Caco-2 (cell line): ENCODE results near the gene THTPA. TPM values are rescaled to one million over a fixed set of nuclear protein-coding genes. Genes with fewer than 3 reads are reported as not detected.

Source experiments
- BruUV-seq: library from RNA; stranded (reverse); fragments of 400-500 nt; replicated peaks from 2 replicates; lab custom pipeline; 2021; lab: Mats Ljungman, UMichigan
- CTCF ChIA-PET: fragments of 300-600 bp; sonication (Branson Sonifier 250); formaldehyde crosslinking; loops from one replicate; lab custom pipeline; 2022; ENCODE audit warnings: antibody characterized with exemption; lab: Charles Lee
- POLR2A ChIA-PET: fragments of 300-600 bp; sonication (Branson Sonifier 250); formaldehyde crosslinking; loops from one replicate; lab custom pipeline; 2022; ENCODE audit warnings: antibody characterized with exemption; lab: Charles Lee
- DNase-seq, 2 experiments: peaks; one replicate each; pipeline versions ENCODE4 v3.0.0 to v3.0.0-alpha.2; 2020 to 2022
- H3K27me3 ChIP-seq: replicated peaks from 2 replicates; pipeline ENCODE4 v1.6.0; 2011; ENCODE audit warnings: low read length; ENCODE audit not compliant: control insufficient read depth, insufficient read depth
- H3K36me3 ChIP-seq: 2 replicates; pipeline ENCODE4 v1.5.1; 2011; ENCODE audit warnings: low read length; ENCODE audit not compliant: control insufficient read depth, insufficient read depth
- H3K4me1 ChIP-seq: fragments of 250-450 bp; sonication (Bioruptor Pico); 2 replicates; pipeline ENCODE4 v1.5.1; 2020; ENCODE audit warnings: mild to moderate bottlenecking
- H3K4me3 ChIP-seq: 2 replicates; pipeline ENCODE4 v1.5.1; 2011; ENCODE audit warnings: low read depth, mild to moderate bottlenecking, control low read depth, low read length
- H3K9me3 ChIP-seq: fragments of 250-450 bp; sonication (Bioruptor Pico); 2 replicates; pipeline ENCODE4 v1.5.1; 2020; ENCODE audit warnings: mild to moderate bottlenecking, moderate library complexity
- H3K27ac Mint-ChIP-seq: one replicate; pipeline ENCODE4 v1.8.0; 2022; ENCODE audit warnings: mixed read lengths; ENCODE audit not compliant: unreplicated experiment
- H3K27me3 Mint-ChIP-seq: one replicate; pipeline ENCODE4 v1.8.0; 2022; ENCODE audit warnings: mixed read lengths; ENCODE audit not compliant: insufficient read depth, unreplicated experiment
- H3K36me3 Mint-ChIP-seq: one replicate; pipeline ENCODE4 v1.8.0; 2022; ENCODE audit warnings: mild to moderate bottlenecking, mixed read lengths; ENCODE audit not compliant: insufficient read depth, unreplicated experiment
- H3K4me1 Mint-ChIP-seq: one replicate; pipeline ENCODE4 v1.8.0; 2022; ENCODE audit warnings: low read depth, mixed read lengths; ENCODE audit not compliant: unreplicated experiment
- H3K4me3 Mint-ChIP-seq: one replicate; pipeline ENCODE4 v1.8.0; 2022; ENCODE audit warnings: mild to moderate bottlenecking, moderate library complexity, mixed read lengths; ENCODE audit not compliant: unreplicated experiment
- H3K9me3 Mint-ChIP-seq: one replicate; pipeline ENCODE4 v1.8.0; 2022; ENCODE audit warnings: mixed read lengths; ENCODE audit not compliant: unreplicated experiment
- intact Hi-C: fragments of 100-400 bp; cut with micrococcal nuclease; formaldehyde crosslinking; loops from one replicate; pipeline ENCODE4 v1.10.0; 2022; ENCODE audit not compliant: unreplicated experiment
- total RNA-seq: library from RNA; stranded (reverse); gene quantifications from 2 replicates; pipeline ENCODE4 v1.2.3, GENCODE V29; 2022
- TF ChIP-seq, protein P1 (sequence below), 2 experiments: fragments of 200-600 bp in 1 of 2; IDR thresholded peaks; 1 replicate in 1 of 2; 2 replicates in 1 of 2; pipeline versions ENCODE4 v1.5.1 to v1.8.0; 2011 to 2022; ENCODE audit warnings: antibody characterized with exemption in 1 of 2, control low read depth in 1 of 2, inconsistent platforms in 1 of 2, low read depth in 1 of 2, low read length in 1 of 2, mild to moderate bottlenecking in 1 of 2, moderate library complexity in 1 of 2; ENCODE audit not compliant: insufficient read depth in 1 of 2, severe bottlenecking in 1 of 2, unreplicated experiment in 1 of 2

Gene THTPA
- total RNA-seq, 1 experiment from 2014 or later: 9.3 TPM

DNA sequence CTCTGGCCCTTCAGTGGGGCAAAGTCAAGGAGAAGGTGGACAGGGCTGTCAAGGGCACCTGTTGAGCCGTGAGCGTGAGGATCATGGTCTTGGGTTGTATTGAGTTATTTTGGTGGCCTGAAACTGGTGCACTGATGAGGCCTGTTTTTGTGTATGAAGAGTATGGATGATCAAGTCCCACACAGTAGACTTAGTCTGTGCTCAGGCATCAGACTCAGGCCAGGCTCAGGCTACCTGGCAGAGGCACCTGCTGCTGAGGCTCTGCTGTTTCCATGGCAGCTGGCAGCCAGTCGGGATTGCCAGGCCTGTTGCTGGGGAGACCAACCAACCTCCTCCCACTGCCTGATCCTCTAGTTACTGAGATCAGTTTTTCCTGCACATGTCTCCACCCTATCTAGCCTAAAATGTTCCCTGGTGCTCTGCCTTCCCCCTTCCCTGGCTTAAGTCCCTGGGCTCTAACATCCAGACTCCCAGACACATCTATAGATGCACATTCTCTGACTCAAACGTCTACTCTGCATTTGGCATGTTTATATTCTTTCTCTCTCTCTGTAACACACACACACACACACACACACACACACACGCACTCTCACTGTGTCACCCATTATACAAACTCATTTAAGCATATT lies 17.4 kb downstream of the THTPA start:
- H3K27me3 ChIP-seq: no peaks in the 10 kb centered on the region
- H3K4me3 ChIP-seq: no peak overlapping the region
- Mint-ChIP-seq H3K36me3 (no peaks in the 10 kb centered on the region), H3K4me3 (no peak overlapping the region), H3K27ac (no peak overlapping the region), H3K27me3 (peaks cover 7% of the 10 kb centered on the region), H3K4me1 (peaks cover 7% of the 10 kb centered on the region), H3K9me3 (no peaks in the 10 kb centered on the region)
- TF ChIP-seq, protein P1, sequence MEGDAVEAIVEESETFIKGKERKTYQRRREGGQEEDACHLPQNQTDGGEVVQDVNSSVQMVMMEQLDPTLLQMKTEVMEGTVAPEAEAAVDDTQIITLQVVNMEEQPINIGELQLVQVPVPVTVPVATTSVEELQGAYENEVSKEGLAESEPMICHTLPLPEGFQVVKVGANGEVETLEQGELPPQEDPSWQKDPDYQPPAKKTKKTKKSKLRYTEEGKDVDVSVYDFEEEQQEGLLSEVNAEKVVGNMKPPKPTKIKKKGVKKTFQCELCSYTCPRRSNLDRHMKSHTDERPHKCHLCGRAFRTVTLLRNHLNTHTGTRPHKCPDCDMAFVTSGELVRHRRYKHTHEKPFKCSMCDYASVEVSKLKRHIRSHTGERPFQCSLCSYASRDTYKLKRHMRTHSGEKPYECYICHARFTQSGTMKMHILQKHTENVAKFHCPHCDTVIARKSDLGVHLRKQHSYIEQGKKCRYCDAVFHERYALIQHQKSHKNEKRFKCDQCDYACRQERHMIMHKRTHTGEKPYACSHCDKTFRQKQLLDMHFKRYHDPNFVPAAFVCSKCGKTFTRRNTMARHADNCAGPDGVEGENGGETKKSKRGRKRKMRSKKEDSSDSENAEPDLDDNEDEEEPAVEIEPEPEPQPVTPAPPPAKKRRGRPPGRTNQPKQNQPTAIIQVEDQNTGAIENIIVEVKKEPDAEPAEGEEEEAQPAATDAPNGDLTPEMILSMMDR (IDR thresholded peaks at IDR 0.05; ENCODE audit: insufficient read depth in 1 of 2, low read depth in 1 of 2, low read length in 1 of 2, severe bottlenecking in 1 of 2, unreplicated experiment in 1 of 2): no peak
- ChIA-PET CTCF (no interaction called here), POLR2A (no interaction called here)
- H3K4me1 ChIP-seq: peaks cover 2% of the 10 kb centered on the region; the same call in 1 of the 2 replicates
- H3K9me3 ChIP-seq: no peaks in the 10 kb centered on the region
- BruUV-seq: no TSS peak
- H3K36me3 ChIP-seq: no peaks in the 10 kb centered on the region
- intact Hi-C loops: no loop called here
- DNase-seq: no peak

DNA sequence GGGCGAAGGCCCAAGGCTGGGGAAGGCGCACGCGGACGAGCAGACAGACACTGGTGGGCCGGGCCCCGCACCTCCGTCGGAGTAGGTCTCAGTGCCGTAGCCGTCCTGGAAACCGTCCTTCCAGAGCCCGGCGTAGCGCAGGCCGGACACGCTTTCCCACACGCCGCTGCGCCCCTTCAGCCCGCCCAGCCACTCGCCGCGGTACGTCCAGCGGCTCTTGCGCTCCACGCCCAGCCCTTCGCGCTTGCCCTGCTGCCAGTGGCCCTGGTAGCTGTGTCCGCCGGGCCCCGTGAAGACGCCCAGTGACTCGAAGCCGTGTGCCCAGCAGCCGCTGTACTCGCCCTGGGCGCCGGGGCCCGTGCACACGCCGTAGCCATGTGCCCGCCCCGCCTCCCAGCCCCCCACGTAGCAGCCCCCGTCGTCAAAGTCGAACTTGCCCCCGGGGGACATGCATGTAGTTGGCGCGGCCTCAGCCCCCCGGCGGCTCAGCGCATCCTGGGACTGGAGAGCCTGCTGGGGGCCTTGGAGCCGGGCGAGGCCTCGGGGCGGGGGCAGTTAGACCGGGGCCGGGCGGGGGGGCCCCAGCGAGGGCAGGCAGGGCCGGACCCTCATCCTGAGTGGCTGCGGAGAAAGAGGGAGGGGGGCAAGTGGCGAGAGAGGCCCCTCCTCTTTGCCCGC lies 21.1 kb downstream of the THTPA start:
- no peak overlapping the region for H3K4me3 Mint-ChIP-seq
- no peak for DNase-seq

DNA sequence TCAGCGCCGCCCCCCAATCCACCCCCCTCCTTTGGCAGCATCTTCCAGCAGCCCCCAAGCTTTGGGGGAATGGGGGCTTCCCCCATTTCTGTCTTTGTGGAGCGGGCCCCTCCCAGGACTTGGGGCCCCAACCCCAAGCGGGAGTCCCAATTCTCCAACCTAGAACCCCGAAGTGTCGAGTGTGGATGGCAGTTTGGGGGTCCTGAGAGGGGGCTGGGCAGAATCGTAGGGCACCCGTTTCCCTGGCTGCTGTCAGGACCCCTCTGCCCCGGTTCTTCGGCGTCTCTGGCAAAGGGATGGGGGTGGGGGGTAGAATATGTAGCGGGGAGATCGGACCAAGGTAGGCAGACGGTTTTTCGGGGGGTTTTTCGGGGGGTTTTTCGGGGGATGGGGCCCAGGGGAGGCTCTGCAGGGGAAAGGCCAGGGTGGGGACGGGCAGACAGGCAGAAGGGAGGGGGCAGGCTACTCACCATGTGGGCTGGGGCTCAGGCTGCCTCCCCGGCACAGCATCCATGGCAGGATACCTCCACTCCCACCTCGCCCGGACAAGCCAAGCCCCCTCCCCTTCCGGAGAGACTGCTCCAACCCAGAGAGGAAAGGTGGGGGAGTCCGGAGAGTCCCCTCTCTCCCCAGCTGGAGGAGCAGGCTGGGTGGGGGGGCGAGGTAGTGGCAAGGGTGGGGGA lies 21.8 kb downstream of the THTPA start:
- POLR2A ChIA-PET: no interaction called here
- intact Hi-C loops: no loop called here
- no peak for DNase-seq
- BruUV-seq: no TSS peak
- Mint-ChIP-seq H3K9me3 (no peaks in the 10 kb centered on the region), H3K27me3 (peaks cover 11% of the 10 kb centered on the region), H3K4me1 (no peaks in the 10 kb centered on the region), H3K36me3 (no peaks in the 10 kb centered on the region), H3K27ac (no peak overlapping the region), H3K4me3 (no peak overlapping the region)
- Histone ChIP-seq H3K4me1 (no peaks in the 10 kb centered on the region), H3K27me3 (no peaks in the 10 kb centered on the region), H3K9me3 (no peaks in the 10 kb centered on the region), H3K36me3 (no peaks in the 10 kb centered on the region), H3K4me3 (no peak overlapping the region)
- CTCF ChIA-PET: no interaction called here
- TF ChIP-seq, protein P1 (IDR thresholded peaks at IDR 0.05; ENCODE audit: insufficient read depth in 1 of 2, low read depth in 1 of 2, low read length in 1 of 2, severe bottlenecking in 1 of 2, unreplicated experiment in 1 of 2): no peak

More for the DNA sequence above, 21.1 kb downstream of the THTPA start:
- ChIA-PET POLR2A (no interaction called here), CTCF (no interaction called here)
- H3K27me3 ChIP-seq: no peaks in the 10 kb centered on the region
- H3K36me3 Mint-ChIP-seq: no peaks in the 10 kb centered on the region
- H3K9me3 Mint-ChIP-seq: no peaks in the 10 kb centered on the region
- no TSS peak for BruUV-seq
- H3K27me3 Mint-ChIP-seq: peaks cover 11% of the 10 kb centered on the region
- H3K4me1 Mint-ChIP-seq: no peaks in the 10 kb centered on the region
- no peaks in the 10 kb centered on the region for H3K4me1 ChIP-seq
- H3K9me3 ChIP-seq: no peaks in the 10 kb centered on the region
- intact Hi-C loops: no loop called here
- TF ChIP-seq, protein P1 (IDR thresholded peaks at IDR 0.05; ENCODE audit: insufficient read depth in 1 of 2, low read depth in 1 of 2, low read length in 1 of 2, severe bottlenecking in 1 of 2, unreplicated experiment in 1 of 2): no peak
- H3K27ac Mint-ChIP-seq: no peak overlapping the region
- no peak overlapping the region for H3K4me3 ChIP-seq
- H3K36me3 ChIP-seq: no peaks in the 10 kb centered on the region
